ENCODE data around the gene SASH1. TPM values are rescaled to one million over a fixed set of nuclear protein-coding genes. Genes with fewer than 3 reads are reported as not detected.

Gene SASH1
- total and polyA plus RNA-seq, 2 donors (not counting 1 experiment from before 2014, with no cell fraction given) = 38.6 to 44.6 TPM

DNA sequence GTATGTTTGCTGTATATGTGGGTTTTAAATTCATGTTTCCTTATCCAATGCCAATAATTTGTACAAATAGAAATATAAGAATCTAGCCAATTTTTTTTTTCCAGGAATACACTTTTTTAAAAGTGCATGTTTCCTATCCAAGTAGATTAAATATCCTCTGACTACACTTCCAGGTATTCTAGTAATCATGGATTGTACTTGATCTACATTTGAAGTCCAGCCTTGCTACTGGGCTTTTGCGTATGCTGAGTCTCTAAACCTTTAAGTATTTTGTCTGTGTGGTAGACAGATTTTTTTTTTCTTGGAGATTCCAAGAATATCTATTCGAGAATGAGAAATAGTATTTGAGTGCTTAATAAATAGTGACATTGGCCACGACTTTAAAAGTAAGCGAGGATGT, 188.3 kb downstream of the SASH1 start:
- Histone ChIP-seq H3K4me3 (replicated peaks in 1 of 4; ENCODE audit: control extremely low read depth in 1 of 4, insufficient read depth in 1 of 4, low read depth in 3 of 4, low read length in 4 of 4) (peak overlapping the region in 3 of 4 experiments; percentile 6 to 54 (median 14)), H3K27me3 (ENCODE audit: control insufficient read depth, insufficient read depth, low read length) (no peaks in the 10 kb centered on the region), H3K79me2 (ENCODE audit: control insufficient read depth, insufficient read depth, low read length) (peaks cover 2% of the 10 kb centered on the region), H3K36me3 (ENCODE audit: control insufficient read depth, insufficient read depth, low read length) (peaks cover 22% of the 10 kb centered on the region), H3K9me3 (ENCODE audit: control insufficient read depth, insufficient read depth, low read depth, low read length) (no peaks in the 10 kb centered on the region), H3K9ac (ENCODE audit: insufficient read depth, low read length) (peak overlapping the region; percentile 52), H2AFZ (ENCODE audit: low read length) (no peak overlapping the region), H4K20me1 (ENCODE audit: control insufficient read depth, extremely low read depth, insufficient read depth, low read length) (no peaks in the 10 kb centered on the region), H3K4me2 (ENCODE audit: extremely low read depth, insufficient read depth, low read length) (peak overlapping the region; percentile 94), H3K4me1 (ENCODE audit: control insufficient read depth, extremely low read depth, insufficient read depth, low read length) (peaks cover 29% of the 10 kb centered on the region), H3K27ac (ENCODE audit: insufficient read depth, low read length) (peak overlapping the region; percentile 92)
- DNase-seq (ENCODE audit: low read depth in 2 of 2) = peak in 1 of 2 donors; percentile 79
- TF ChIP-seq, protein P1, sequence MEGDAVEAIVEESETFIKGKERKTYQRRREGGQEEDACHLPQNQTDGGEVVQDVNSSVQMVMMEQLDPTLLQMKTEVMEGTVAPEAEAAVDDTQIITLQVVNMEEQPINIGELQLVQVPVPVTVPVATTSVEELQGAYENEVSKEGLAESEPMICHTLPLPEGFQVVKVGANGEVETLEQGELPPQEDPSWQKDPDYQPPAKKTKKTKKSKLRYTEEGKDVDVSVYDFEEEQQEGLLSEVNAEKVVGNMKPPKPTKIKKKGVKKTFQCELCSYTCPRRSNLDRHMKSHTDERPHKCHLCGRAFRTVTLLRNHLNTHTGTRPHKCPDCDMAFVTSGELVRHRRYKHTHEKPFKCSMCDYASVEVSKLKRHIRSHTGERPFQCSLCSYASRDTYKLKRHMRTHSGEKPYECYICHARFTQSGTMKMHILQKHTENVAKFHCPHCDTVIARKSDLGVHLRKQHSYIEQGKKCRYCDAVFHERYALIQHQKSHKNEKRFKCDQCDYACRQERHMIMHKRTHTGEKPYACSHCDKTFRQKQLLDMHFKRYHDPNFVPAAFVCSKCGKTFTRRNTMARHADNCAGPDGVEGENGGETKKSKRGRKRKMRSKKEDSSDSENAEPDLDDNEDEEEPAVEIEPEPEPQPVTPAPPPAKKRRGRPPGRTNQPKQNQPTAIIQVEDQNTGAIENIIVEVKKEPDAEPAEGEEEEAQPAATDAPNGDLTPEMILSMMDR (conservative IDR thresholded peaks at IDR 0.05 in 1 of 2, IDR thresholded peaks at IDR 0.05 in 1 of 2; ENCODE audit: low read depth in 1 of 2, low read length in 2 of 2) = no peak
- no peak for TF ChIP-seq EZH2 (IDR thresholded peaks at IDR 0.05; ENCODE audit: low read length, missing control alignments)

DNA sequence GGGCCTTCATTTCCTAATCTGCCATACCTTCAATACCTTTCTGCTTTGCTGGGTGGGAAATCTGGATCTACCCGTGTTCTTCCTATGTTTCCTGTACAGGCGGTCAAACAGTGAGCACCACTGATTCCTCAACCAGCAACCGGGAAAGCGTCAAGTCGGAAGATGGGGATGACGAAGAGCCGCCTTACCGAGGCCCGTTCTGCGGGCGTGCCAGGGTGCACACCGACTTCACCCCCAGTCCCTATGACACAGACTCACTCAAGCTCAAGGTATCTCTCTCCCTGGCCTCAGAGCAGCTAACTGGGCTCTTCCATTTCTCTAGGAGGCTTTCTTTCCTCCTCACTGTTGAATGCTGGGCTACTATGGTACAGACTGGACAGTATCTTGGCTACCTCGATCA, 190.1 kb downstream of the SASH1 start:
- Histone ChIP-seq H3K4me3 (replicated peaks in 1 of 4; ENCODE audit: control extremely low read depth in 1 of 4, insufficient read depth in 1 of 4, low read depth in 3 of 4, low read length in 4 of 4) (no peak overlapping the region), H3K9ac (ENCODE audit: insufficient read depth, low read length) (no peak overlapping the region), H3K4me1 (ENCODE audit: control insufficient read depth, extremely low read depth, insufficient read depth, low read length) (peaks cover 19% of the 10 kb centered on the region), H3K27ac (ENCODE audit: insufficient read depth, low read length) (no peak overlapping the region), H3K4me2 (ENCODE audit: extremely low read depth, insufficient read depth, low read length) (no peak overlapping the region), H3K27me3 (ENCODE audit: control insufficient read depth, insufficient read depth, low read length) (no peaks in the 10 kb centered on the region), H2AFZ (ENCODE audit: low read length) (no peak overlapping the region), H3K36me3 (ENCODE audit: control insufficient read depth, insufficient read depth, low read length) (peaks cover 22% of the 10 kb centered on the region), H3K79me2 (ENCODE audit: control insufficient read depth, insufficient read depth, low read length) (peaks cover 2% of the 10 kb centered on the region), H3K9me3 (ENCODE audit: control insufficient read depth, insufficient read depth, low read depth, low read length) (no peaks in the 10 kb centered on the region), H4K20me1 (ENCODE audit: control insufficient read depth, extremely low read depth, insufficient read depth, low read length) (no peaks in the 10 kb centered on the region)
- TF ChIP-seq, protein P1 (conservative IDR thresholded peaks at IDR 0.05 in 1 of 2, IDR thresholded peaks at IDR 0.05 in 1 of 2; ENCODE audit: low read depth in 1 of 2, low read length in 2 of 2) = no peak
- TF ChIP-seq EZH2 (IDR thresholded peaks at IDR 0.05; ENCODE audit: low read length, missing control alignments) = no peak
- DNase-seq (ENCODE audit: low read depth in 2 of 2) = no peak

DNA sequence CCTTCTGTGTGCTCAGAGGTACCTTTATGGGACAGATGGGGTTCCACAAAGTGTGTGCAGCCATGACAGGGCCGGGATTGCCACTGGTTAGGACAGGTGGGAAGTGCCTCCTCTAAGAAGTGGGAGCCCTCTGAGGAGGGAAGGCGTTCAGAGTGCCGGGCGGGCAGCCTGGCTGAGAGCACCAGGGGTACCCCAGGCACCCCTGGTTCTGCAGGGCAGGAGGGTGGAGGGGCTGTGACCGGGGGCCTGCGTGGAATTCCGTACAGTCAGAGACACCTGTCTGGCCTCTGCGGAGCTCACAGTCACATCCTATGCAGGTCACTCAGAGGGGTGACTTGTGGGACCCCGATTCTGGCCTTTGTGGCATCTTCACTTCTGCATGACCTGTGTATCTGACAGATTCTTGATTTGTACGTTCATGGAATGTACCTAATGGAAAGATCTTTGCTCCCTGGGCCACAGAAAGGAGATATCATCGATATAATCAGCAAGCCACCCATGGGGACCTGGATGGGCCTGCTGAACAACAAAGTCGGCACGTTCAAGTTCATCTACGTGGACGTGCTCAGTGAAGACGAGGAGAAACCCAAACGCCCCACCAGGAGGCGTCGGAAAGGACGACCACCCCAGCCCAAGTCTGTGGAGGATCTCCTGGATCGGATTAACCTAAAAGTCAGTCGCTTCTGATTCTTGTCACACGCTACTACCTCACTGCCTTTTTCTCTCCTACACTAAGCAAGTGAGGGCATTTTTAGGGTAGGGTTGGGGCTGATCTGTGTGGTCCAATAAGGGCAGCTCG, 190.9 kb downstream of the SASH1 start:
- DNase-seq (ENCODE audit: low read depth in 2 of 2) = no peak
- H3K36me3 ChIP-seq (ENCODE audit: control insufficient read depth, insufficient read depth, low read length) = peaks cover 22% of the 10 kb centered on the region
- H3K4me1 ChIP-seq (ENCODE audit: control insufficient read depth, extremely low read depth, insufficient read depth, low read length) = peaks cover 21% of the 10 kb centered on the region

More for the DNA sequence above, 190.9 kb downstream of the SASH1 start:
- no peak for TF ChIP-seq EZH2 (IDR thresholded peaks at IDR 0.05; ENCODE audit: low read length, missing control alignments)
- Histone ChIP-seq H4K20me1 (ENCODE audit: control insufficient read depth, extremely low read depth, insufficient read depth, low read length) (no peaks in the 10 kb centered on the region), H3K4me3 (replicated peaks in 1 of 4; ENCODE audit: control extremely low read depth in 1 of 4, insufficient read depth in 1 of 4, low read depth in 3 of 4, low read length in 4 of 4) (no peak overlapping the region), H3K4me2 (ENCODE audit: extremely low read depth, insufficient read depth, low read length) (no peak overlapping the region), H2AFZ (ENCODE audit: low read length) (no peak overlapping the region), H3K27ac (ENCODE audit: insufficient read depth, low read length) (no peak overlapping the region), H3K9me3 (ENCODE audit: control insufficient read depth, insufficient read depth, low read depth, low read length) (no peaks in the 10 kb centered on the region), H3K79me2 (ENCODE audit: control insufficient read depth, insufficient read depth, low read length) (peaks cover under 1% of the 10 kb centered on the region), H3K9ac (ENCODE audit: insufficient read depth, low read length) (no peak overlapping the region), H3K27me3 (ENCODE audit: control insufficient read depth, insufficient read depth, low read length) (no peaks in the 10 kb centered on the region)
